Fibroblast of lung (primary cell): ENCODE data around the gene TEDC2. TPM values are rescaled to one million over a fixed set of nuclear protein-coding genes. Genes with fewer than 3 reads are reported as not detected.

Experiments used
- DNase-seq, 2 donors: peaks; one replicate each; pipeline versions ENCODE4 v3.0.0 to v3.0.0-alpha.2; 2010; ENCODE audit warnings: low read depth in 2 of 2
- H2AFZ ChIP-seq: 2 replicates; pipeline ENCODE4 v1.5.1; 2012; ENCODE audit warnings: low read length, control low read depth, inconsistent platforms
- H3K27ac ChIP-seq: 2 replicates; pipeline ENCODE4 v1.5.1; 2011; ENCODE audit warnings: low read length, control low read depth; ENCODE audit not compliant: insufficient read depth
- H3K27me3 ChIP-seq: 2 replicates; pipeline ENCODE4 v1.5.1; 2011; ENCODE audit warnings: mild to moderate bottlenecking, low read length; ENCODE audit not compliant: control insufficient read depth, insufficient read depth
- H3K36me3 ChIP-seq: 2 replicates; pipeline ENCODE4 v1.5.1; 2011; ENCODE audit warnings: low read length; ENCODE audit not compliant: control insufficient read depth, insufficient read depth
- H3K4me1 ChIP-seq: 2 replicates; pipeline ENCODE4 v1.5.1; 2011; ENCODE audit warnings: low read length; ENCODE audit not compliant: control insufficient read depth, insufficient read depth; ENCODE audit errors: extremely low read depth
- H3K4me2 ChIP-seq: 2 replicates; pipeline ENCODE4 v1.5.1; 2011; ENCODE audit warnings: low read length, control low read depth; ENCODE audit not compliant: insufficient read depth; ENCODE audit errors: extremely low read depth
- H3K4me3 ChIP-seq, 4 experiments: fragments of 200-600 bp in 1 of 4; sonication (generic) in 1 of 4; replicated peaks in 1 of 4; 2 replicates each; pipeline ENCODE4 v1.5.1; 2011 to 2016; ENCODE audit warnings: low read length in 4 of 4, low read depth in 3 of 4, mild to moderate bottlenecking in 3 of 4, control low read depth in 2 of 4, inconsistent platforms in 1 of 4, mixed read lengths in 1 of 4; ENCODE audit not compliant: insufficient read depth in 1 of 4; ENCODE audit errors: control extremely low read depth in 1 of 4
- H3K79me2 ChIP-seq: 2 replicates; pipeline ENCODE4 v1.5.1; 2012; ENCODE audit warnings: mild to moderate bottlenecking, low read length, inconsistent platforms; ENCODE audit not compliant: control insufficient read depth, insufficient read depth
- H3K9ac ChIP-seq: 2 replicates; pipeline ENCODE4 v1.5.1; 2011; ENCODE audit warnings: mild to moderate bottlenecking, low read length, control low read depth; ENCODE audit not compliant: insufficient read depth
- H3K9me3 ChIP-seq: 2 replicates; pipeline ENCODE4 v1.5.1; 2012; ENCODE audit warnings: low read depth, low read length; ENCODE audit not compliant: control insufficient read depth, insufficient read depth
- H4K20me1 ChIP-seq: 2 replicates; pipeline ENCODE4 v1.5.1; 2011; ENCODE audit warnings: low read length; ENCODE audit not compliant: control insufficient read depth, insufficient read depth; ENCODE audit errors: extremely low read depth
- EZH2 ChIP-seq: IDR thresholded peaks from 2 replicates; pipeline ENCODE4 v1.5.1; 2012; ENCODE audit warnings: low read length, control low read depth, mild to moderate bottlenecking; ENCODE audit errors: missing control alignments
- polyA plus RNA-seq, 2 donors: library from polyadenylated mRNA; depleted of rRNA in 1 of 2; stranded (reverse) in 1 of 2; unstranded in 1 of 2; fragments of >200 nt; gene quantifications; 2 replicates each; pipeline ENCODE4 v1.2.1, GENCODE V29; 2011 to 2012; ENCODE audit warnings: missing spikeins in 1 of 2
- total RNA-seq: library from RNA; depleted of rRNA; stranded (reverse); fragments of >200 nt; gene quantifications from 2 replicates; pipeline ENCODE4 v1.2.1, GENCODE V29; 2014
- TF ChIP-seq, protein P1 (sequence below), 2 donors: IDR thresholded peaks in 1 of 2; conservative IDR thresholded peaks in 1 of 2; 1 replicate in 1 of 2; 2 replicates in 1 of 2; pipeline ENCODE4 v1.5.1; 2011 to 2012; ENCODE audit warnings: low read length in 2 of 2, control low read depth in 1 of 2, inconsistent platforms in 1 of 2, low read depth in 1 of 2, mild to moderate bottlenecking in 1 of 2

TEDC2 gene
- total and polyA plus RNA-seq, 2 donors (not counting 1 experiment from before 2014, with no cell fraction given) = 1.2 to 1.7 TPM

DNA sequence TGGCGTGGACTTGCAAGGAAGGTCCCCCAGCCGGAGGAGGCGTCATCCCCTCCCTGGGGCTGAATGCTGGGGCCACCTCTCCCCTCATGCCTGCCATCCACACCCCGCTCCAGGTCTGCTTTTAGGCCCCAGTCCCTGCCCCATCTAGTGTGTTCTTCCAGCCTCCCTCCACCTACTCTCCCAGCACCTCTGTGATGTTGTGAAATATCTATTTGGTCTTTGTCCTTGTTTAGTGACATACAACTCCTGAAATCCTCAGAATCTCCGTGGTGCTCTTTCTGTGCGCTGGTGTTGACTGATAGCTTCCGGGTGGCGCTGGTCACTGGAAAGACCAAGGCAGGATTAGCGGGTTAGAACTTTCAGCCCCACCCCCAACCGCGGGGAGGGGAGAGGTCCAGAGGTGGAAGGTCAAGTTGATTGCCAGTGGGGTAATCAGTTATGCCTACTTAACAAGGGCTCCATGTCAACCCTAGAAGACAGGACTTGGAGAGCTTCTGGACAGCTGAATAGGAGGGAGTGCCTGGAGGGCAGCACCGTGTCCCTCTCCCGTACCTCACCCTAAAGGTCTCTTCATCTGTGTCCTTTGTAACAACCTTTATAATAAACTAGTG lies 25.1 kb downstream of the TEDC2 start:
- Histone ChIP-seq H3K4me3 (no peak overlapping the region), H2AFZ (no peak overlapping the region), H3K27ac (no peak overlapping the region), H3K79me2 (peaks cover 3% of the 10 kb centered on the region), H3K9ac (no peak overlapping the region), H3K9me3 (no peaks in the 10 kb centered on the region), H3K4me2 (no peak overlapping the region), H3K4me1 (peaks cover 17% of the 10 kb centered on the region), H4K20me1 (no peaks in the 10 kb centered on the region), H3K36me3 (no peaks in the 10 kb centered on the region), H3K27me3 (no peaks in the 10 kb centered on the region)
- DNase-seq = no peak
- TF ChIP-seq, protein P1, sequence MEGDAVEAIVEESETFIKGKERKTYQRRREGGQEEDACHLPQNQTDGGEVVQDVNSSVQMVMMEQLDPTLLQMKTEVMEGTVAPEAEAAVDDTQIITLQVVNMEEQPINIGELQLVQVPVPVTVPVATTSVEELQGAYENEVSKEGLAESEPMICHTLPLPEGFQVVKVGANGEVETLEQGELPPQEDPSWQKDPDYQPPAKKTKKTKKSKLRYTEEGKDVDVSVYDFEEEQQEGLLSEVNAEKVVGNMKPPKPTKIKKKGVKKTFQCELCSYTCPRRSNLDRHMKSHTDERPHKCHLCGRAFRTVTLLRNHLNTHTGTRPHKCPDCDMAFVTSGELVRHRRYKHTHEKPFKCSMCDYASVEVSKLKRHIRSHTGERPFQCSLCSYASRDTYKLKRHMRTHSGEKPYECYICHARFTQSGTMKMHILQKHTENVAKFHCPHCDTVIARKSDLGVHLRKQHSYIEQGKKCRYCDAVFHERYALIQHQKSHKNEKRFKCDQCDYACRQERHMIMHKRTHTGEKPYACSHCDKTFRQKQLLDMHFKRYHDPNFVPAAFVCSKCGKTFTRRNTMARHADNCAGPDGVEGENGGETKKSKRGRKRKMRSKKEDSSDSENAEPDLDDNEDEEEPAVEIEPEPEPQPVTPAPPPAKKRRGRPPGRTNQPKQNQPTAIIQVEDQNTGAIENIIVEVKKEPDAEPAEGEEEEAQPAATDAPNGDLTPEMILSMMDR (conservative IDR thresholded peaks at IDR 0.05 in 1 of 2, IDR thresholded peaks at IDR 0.05 in 1 of 2; ENCODE audit: low read depth in 1 of 2, low read length in 2 of 2) = no peak

DNA sequence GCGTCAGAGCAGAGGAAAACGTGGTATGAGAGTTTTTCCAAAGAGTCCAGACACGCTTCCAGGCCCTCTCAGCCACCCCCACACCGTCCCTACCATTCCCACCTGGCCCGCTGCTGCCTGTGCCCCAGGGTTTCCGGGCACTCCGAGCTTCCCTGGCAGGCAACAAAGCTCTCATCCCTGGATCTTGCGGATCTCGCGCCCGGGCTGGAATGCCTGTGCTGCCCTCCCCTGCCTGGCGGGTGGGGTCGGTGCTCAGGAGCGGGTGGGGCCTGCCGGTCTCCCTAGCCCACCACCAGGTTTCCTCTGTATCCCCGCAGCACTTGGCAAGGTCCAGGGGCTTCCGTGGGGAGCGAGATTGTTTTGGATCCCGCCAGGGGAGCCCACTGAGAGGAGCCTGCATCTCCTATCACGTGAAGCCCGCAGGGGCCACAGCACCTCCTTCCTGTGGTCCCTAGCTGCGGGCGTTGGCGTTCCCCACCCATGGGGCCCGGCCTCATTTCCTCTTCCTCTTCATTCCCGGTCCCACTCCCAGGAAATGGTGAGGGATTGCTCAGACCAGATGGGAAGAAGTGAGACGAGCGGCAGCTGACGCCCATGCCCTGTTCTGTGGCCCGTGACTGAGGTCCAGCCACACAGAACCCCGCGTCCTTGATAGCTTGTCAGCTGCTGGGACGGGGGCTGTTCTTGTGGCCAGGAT lies 26.1 kb downstream of the TEDC2 start:
- Histone ChIP-seq H3K9ac (no peak overlapping the region), H3K4me3 (no peak overlapping the region), H3K79me2 (peaks cover 3% of the 10 kb centered on the region), H3K4me1 (peaks cover 17% of the 10 kb centered on the region), H3K9me3 (no peaks in the 10 kb centered on the region), H3K4me2 (no peak overlapping the region), H3K27me3 (no peaks in the 10 kb centered on the region), H4K20me1 (no peaks in the 10 kb centered on the region), H3K27ac (no peak overlapping the region), H2AFZ (no peak overlapping the region), H3K36me3 (no peaks in the 10 kb centered on the region)
- no peak for DNase-seq
- TF ChIP-seq, protein P1 (conservative IDR thresholded peaks at IDR 0.05 in 1 of 2, IDR thresholded peaks at IDR 0.05 in 1 of 2; ENCODE audit: low read depth in 1 of 2, low read length in 2 of 2) = no peak
- TF ChIP-seq EZH2 = no peak

DNA sequence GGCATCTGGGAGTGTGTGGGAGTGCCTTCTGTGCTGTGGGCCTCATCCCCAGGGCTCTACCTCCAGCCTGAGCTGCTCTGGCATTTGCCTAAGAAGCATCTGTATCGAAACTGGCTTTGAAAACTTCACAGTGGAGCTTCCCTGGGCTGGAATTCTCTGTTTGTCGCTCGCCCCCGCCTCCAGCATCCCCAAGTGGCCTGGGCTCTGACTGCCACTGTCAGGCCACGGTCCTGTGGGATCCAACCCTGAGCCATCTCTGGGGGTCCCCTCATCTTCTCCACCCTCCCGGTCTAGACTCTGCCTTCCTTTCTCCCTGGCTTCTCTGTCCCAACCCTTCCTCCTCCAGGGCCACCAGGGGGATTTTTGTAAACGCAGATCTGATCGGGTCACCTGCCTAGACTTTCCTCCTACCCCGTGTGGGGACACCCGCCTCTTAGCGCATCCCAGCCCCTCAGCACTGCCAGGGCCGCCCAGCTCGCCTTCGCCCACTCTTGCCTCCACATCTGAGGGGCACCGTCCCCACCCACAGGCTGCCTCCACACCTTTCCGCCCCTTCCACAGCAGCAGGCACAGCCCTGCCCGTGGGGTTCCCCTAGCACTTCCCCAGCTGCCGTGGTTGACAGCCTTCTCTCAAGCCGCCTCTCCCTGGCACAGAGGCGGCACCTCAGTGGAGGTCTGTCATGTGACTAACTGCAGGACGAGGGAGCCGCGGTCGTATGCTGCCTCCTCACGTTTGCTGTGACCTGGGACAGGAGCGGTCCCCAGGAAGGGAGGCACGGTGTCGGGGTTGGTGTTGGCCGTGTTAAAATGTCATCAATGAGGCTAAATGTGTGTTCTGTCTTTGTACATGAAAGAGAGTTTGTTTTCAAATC lies 27.0 kb downstream of the TEDC2 start:
- no peak overlapping the region for H2AFZ ChIP-seq
- no peak overlapping the region for H3K9ac ChIP-seq

More for the DNA sequence above, 27.0 kb downstream of the TEDC2 start:
- peaks cover 3% of the 10 kb centered on the region for H3K79me2 ChIP-seq
- H3K9me3 ChIP-seq = no peaks in the 10 kb centered on the region
- no peak overlapping the region for H3K27ac ChIP-seq
- no peak for TF ChIP-seq EZH2
- TF ChIP-seq, protein P1 (conservative IDR thresholded peaks at IDR 0.05 in 1 of 2, IDR thresholded peaks at IDR 0.05 in 1 of 2; ENCODE audit: low read depth in 1 of 2, low read length in 2 of 2) = no peak
- no peaks in the 10 kb centered on the region for H3K36me3 ChIP-seq
- DNase-seq = no peak
- no peaks in the 10 kb centered on the region for H3K27me3 ChIP-seq
- no peak overlapping the region for H3K4me3 ChIP-seq
- H3K4me2 ChIP-seq = no peak overlapping the region
- H3K4me1 ChIP-seq = peaks cover 17% of the 10 kb centered on the region
- no peaks in the 10 kb centered on the region for H4K20me1 ChIP-seq
